Lower lobe of right lung (tissue), 2 donors: ENCODE results near the gene S100A6. TPM values are rescaled to one million over a fixed set of nuclear protein-coding genes. Genes with fewer than 3 reads are reported as not detected.

Experiments used
- ATAC-seq, 2 donors: fragments of 200-7000 bp; cut with Tn5 transposase; one replicate each; pipeline ENCODE4 v1.9.1; 2020 to 2022; ENCODE audit warnings: mild to moderate bottlenecking in 2 of 2, moderate library complexity in 2 of 2
- DNase-seq: peaks from one replicate; pipeline ENCODE4 v3.0.0-alpha.2; 2020
- H3K27ac ChIP-seq: fragments of 200-600 bp; one replicate; pipeline ENCODE4 v1.8.0; 2022
- H3K27me3 ChIP-seq: fragments of 200-600 bp; one replicate; pipeline ENCODE4 v1.8.0; 2022; ENCODE audit warnings: low read depth
- H3K36me3 ChIP-seq: fragments of 200-600 bp; one replicate; pipeline ENCODE4 v1.8.0; 2022; ENCODE audit warnings: mild to moderate bottlenecking
- H3K4me1 ChIP-seq: fragments of 200-600 bp; one replicate; pipeline ENCODE4 v1.8.0; 2022
- H3K4me3 ChIP-seq: fragments of 200-600 bp; one replicate; pipeline ENCODE4 v1.8.0; 2022; ENCODE audit warnings: mild to moderate bottlenecking
- H3K9me3 ChIP-seq: fragments of 200-600 bp; one replicate; pipeline ENCODE4 v1.8.0; 2022
- CTCF ChIP-seq: fragments of 200-600 bp; IDR thresholded peaks from one replicate; pipeline ENCODE4 v1.8.0; 2022; ENCODE audit warnings: antibody characterized with exemption, mild to moderate bottlenecking
- intact Hi-C: fragments of 100-400 bp; cut with DNase I; formaldehyde crosslinking; loops from one replicate; pipeline ENCODE4 v1.11.0; 2022
- total RNA-seq: library from RNA; stranded (reverse); fragmentation: NEBNext Ultra II Directional; extraction: Animal tissue kit (Norgen Biotek cat#: 25700); gene quantifications from one replicate; pipeline ENCODE4 v1.2.1, GENCODE V29; 2021
- donor health status: DM: no; HTN: yes; CAD: no; lungs with severe emphysema.

S100A6 gene
- total RNA-seq, 1 donor from 2014 or later: 1,109 TPM

DNA sequence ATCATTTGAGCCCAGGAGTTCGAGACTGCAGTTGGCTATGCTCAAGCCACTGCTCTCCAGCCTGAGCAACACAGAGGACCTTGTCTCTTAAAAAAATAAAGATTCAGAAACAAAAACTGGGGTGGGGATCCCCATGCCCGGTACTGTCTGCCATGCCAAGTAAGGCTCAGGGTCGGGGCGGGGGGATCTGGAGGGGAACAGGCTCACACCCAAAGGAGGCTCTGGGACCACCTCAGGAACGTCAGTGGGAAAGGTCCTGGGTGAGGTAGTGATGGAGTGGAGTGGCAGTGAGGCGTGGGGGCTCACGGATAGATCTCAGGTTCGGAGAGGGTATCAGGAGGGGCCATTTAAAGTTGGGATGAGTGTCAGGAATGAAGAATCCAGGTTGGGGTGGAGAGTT is 10.6 kb upstream of the S100A6 start:
- H3K4me3 ChIP-seq: peak overlapping the region; percentile 68
- no peaks in the 10 kb centered on the region for H3K27me3 ChIP-seq
- H3K4me1 ChIP-seq: peaks cover 91% of the 10 kb centered on the region
- DNase-seq: no peak
- H3K9me3 ChIP-seq: no peaks in the 10 kb centered on the region
- peak overlapping the region; percentile 90 for H3K27ac ChIP-seq
- no peak for ATAC-seq
- intact Hi-C loops: no loop called here
- TF ChIP-seq CTCF: no peak
- H3K36me3 ChIP-seq: peaks cover 16% of the 10 kb centered on the region

GRCh38 chr1:153545067-153546055 is 9.6 kb upstream of the S100A6 start, which contains the start of gene S100A4:
Gene S100A4, minus strand, starts transcription at chr1:153545806. Its CDS starts 1,012 bp downstream, at chr1:153544794.
- no peaks in the 10 kb centered on the region for H3K27me3 ChIP-seq
- DNase-seq: peak; percentile 95
- peak within 1 kb of the TSS; percentile 68 for H3K4me3 ChIP-seq
- TF ChIP-seq CTCF: no peak
- ATAC-seq: peak; percentile 96
- intact Hi-C loops: no loop called here
- peak within 1 kb of the TSS; percentile 90 for H3K27ac ChIP-seq
- no peaks in the 10 kb centered on the region for H3K9me3 ChIP-seq
- peaks cover 16% of the 10 kb centered on the region for H3K36me3 ChIP-seq
- H3K4me1 ChIP-seq: peaks cover 95% of the 10 kb centered on the region

- Histone ChIP-seq H3K4me3 (peak overlapping the region; percentile 68), H3K27me3 (no peaks in the 10 kb centered on the region), H3K4me1 (peaks cover 93% of the 10 kb centered on the region), H3K9me3 (no peaks in the 10 kb centered on the region), H3K27ac (peak overlapping the region; percentile 90), H3K36me3 (peaks cover 16% of the 10 kb centered on the region)
- intact Hi-C loops: no loop called here
- no peak for ATAC-seq
- no peak for DNase-seq
- TF ChIP-seq CTCF: no peak
Observed at GRCh38 chr1:153544453-153545066, 8.8 kb upstream of the S100A6 start.

- ATAC-seq (no peak), DNase-seq (no peak)
- H3K4me3 ChIP-seq: peak overlapping the region; percentile 68
- peaks cover 85% of the 10 kb centered on the region for H3K4me1 ChIP-seq
- H3K9me3 ChIP-seq: no peaks in the 10 kb centered on the region
- H3K27me3 ChIP-seq: no peaks in the 10 kb centered on the region
- H3K36me3 ChIP-seq: peaks cover 16% of the 10 kb centered on the region
- no peak overlapping the region for H3K27ac ChIP-seq
- intact Hi-C loops: no loop called here
- no peak for TF ChIP-seq CTCF
Observed at GRCh38 chr1:153543736-153544135, 7.9 kb upstream of the S100A6 start.

GRCh38 chr1:153542956-153543711 is 7.3 kb upstream of the S100A6 start:
- Histone ChIP-seq H3K4me3 (peak overlapping the region; percentile 68), H3K4me1 (peaks cover 80% of the 10 kb centered on the region), H3K27ac (no peak overlapping the region), H3K27me3 (no peaks in the 10 kb centered on the region), H3K9me3 (no peaks in the 10 kb centered on the region), H3K36me3 (peaks cover 16% of the 10 kb centered on the region)
- ATAC-seq (no peak), DNase-seq (no peak)
- intact Hi-C loops: no loop called here
- no peak for TF ChIP-seq CTCF
